ENCODE data around the gene R3HDML. TPM values are rescaled to one million over a fixed set of nuclear protein-coding genes. Genes with fewer than 3 reads are reported as not detected.

R3HDML gene
- total and polyA plus RNA-seq, 2 of the 13 experiments (the other 11 are each of a cell fraction or from before 2014, with no cell fraction given): not detected

DNA sequence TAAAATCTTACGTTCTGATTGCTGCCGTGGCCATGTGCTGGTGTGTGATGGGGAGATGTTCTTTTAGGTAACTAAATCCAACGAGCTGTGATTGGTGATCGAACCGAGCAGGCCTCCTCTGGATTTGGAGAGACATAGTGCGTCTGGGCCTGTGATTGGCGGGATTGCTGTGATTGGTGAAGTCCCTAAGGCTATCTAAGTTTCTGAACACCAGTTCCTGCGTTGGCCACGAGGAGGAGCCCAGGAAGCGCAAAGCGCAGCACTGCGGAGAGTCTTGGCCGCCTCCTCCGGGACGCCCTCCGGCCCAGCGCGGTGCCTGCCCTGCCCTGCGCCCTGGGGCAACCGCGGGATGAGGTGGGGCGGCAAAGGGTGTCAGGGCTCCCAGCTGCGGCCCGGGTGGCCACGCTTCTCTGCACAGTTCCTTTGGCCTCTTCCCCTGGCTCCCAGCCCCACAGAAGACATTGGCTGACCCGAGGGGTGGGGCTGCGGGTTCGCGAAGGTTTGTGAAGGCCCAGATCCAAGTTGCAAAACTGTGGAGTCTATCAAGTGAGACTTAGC is 51.7 kb downstream of the R3HDML start (continued):
- TF ChIP-seq, protein P1, sequence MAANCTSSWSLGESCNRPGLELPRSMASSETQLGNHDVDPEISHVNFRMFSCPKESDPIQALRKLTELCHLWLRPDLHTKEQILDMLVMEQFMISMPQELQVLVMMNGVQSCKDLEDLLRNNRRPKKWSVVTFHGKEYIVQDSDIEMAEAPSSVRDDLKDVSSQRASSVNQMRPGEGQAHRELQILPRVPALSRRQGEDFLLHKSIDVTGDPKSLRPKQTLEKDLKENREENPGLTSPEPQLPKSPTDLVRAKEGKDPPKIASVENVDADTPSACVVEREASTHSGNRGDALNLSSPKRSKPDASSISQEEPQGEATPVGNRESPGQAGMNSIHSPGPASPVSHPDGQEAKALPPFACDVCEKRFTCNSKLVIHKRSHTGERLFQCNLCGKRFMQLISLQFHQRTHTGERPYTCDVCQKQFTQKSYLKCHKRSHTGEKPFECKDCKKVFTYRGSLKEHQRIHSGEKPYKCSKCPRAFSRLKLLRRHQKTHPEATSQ (CRISPR knock-in tag; IDR thresholded peaks at IDR 0.05; ENCODE audit: borderline replicate concordance): no peak
- TF ChIP-seq KLF12 (CRISPR knock-in tag; IDR thresholded peaks at IDR 0.05; ENCODE audit: borderline replicate concordance) (no peak), ATF2 (CRISPR knock-in tag; IDR thresholded peaks at IDR 0.05) (0 out of 2 replicates have a peak, but pooled peaks have one; percentile 33), NKX3-1 (CRISPR knock-in tag; IDR thresholded peaks at IDR 0.05) (no peak), HNRNPL (IDR thresholded peaks at IDR 0.05; ENCODE audit: low read depth, low read length) (peak; percentile 62; the same call in 1 of the 2 replicates), ZNF883 (CRISPR knock-in tag; IDR thresholded peaks at IDR 0.05; ENCODE audit: not compliant biosample characterization) (peak; percentile 80), ZNF543 (CRISPR knock-in tag; IDR thresholded peaks at IDR 0.05) (no peak), ZNF710 (CRISPR knock-in tag; IDR thresholded peaks at IDR 0.05; ENCODE audit: borderline replicate concordance) (no peak), CBX5 (CRISPR knock-in tag; IDR thresholded peaks at IDR 0.05; ENCODE audit: borderline replicate concordance) (0 out of 2 replicates have a peak, but pooled peaks have one; percentile 27), ZNF800 (CRISPR knock-in tag; IDR thresholded peaks at IDR 0.05) (no peak), DNMT3B (CRISPR knock-in tag; conservative IDR thresholded peaks at IDR 0.05) (no peak)
- TF ChIP-seq, protein P2, sequence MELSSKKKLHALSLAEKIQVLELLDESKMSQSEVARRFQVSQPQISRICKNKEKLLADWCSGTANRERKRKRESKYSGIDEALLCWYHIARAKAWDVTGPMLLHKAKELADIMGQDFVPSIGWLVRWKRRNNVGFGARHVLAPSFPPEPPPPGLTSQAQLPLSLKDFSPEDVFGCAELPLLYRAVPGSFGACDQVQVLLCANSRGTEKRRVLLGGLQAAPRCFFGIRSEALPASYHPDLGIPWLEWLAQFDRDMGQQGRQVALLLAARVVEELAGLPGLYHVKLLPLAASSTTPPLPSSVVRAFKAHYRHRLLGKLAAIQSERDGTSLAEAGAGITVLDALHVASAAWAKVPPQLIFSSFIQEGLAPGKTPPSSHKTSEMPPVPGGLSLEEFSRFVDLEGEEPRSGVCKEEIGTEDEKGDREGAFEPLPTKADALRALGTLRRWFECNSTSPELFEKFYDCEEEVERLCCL (CRISPR knock-in tag; IDR thresholded peaks at IDR 0.05; ENCODE audit: borderline replicate concordance): no peak

Measured in HepG2 (cell line).